A673 (cell line): ENCODE results near the gene NUDT17.

ENCODE experiments used
- CTCF ChIP-seq: fragments of 300-800, 200-600 bp; sonication (generic); conservative IDR thresholded peaks from 2 replicates; pipeline ENCODE4 v1.5.1; 2017; ENCODE audit warnings: low read depth, mild to moderate bottlenecking, antibody characterized with exemption, low read length, moderate library complexity, mixed read lengths
- EZH2 ChIP-seq: fragments of 200-600 bp; sonication (generic); IDR thresholded peaks from 2 replicates; pipeline ENCODE4 v1.6.1; 2017; ENCODE audit warnings: borderline replicate concordance, low read depth, mild to moderate bottlenecking, mixed read lengths, antibody characterized with exemption, low read length; ENCODE audit not compliant: poor library complexity, severe bottlenecking

- TF ChIP-seq CTCF (no peak), EZH2 (no peak)
These were observed 301 bp upstream of the NUDT17 start for GRCh38 chr1:145845144-145845513.
